ENCODE results near the gene MTURN. TPM values are rescaled to one million over a fixed set of nuclear protein-coding genes. Genes with fewer than 3 reads are reported as not detected.
"Not testable (repeated sequence)": the region's sequence is repeated elsewhere in the genome, so short reads cannot be mapped to it uniquely, and the experiment has no call there.

MTURN gene
- total and polyA plus RNA-seq, 7 experiments from 2014 or later = 2.7 to 38.7 (median 18.9) TPM

- peak overlapping the region in 1 of 9 donors; percentile 39 for H3K27ac Mint-ChIP-seq
- H3K27ac ChIP-seq (ENCODE audit: low read depth, low read length) = no peak overlapping the region
- no peak overlapping the region for H3K4me3 Mint-ChIP-seq
- H3K4me3 ChIP-seq (ENCODE audit: low read length) = no peak overlapping the region
- H3K36me3 ChIP-seq (ENCODE audit: control insufficient read depth in 2 of 3, insufficient read depth in 3 of 3, low read length in 3 of 3) = no peaks in the 10 kb centered on the region
- no peaks in the 10 kb centered on the region for H3K27me3 Mint-ChIP-seq
- ATAC-seq (peak; percentile 63), DNase-seq (no peak)
- peaks cover 0 to 22% (median 7%) of the 10 kb centered on the region in 11 donors for H3K9me3 Mint-ChIP-seq
- ChIA-PET CTCF (no interaction called here), POLR2A (no interaction called here)
- H3K27me3 ChIP-seq (ENCODE audit: control insufficient read depth in 2 of 2, insufficient read depth in 2 of 2, low read length in 2 of 2) = no peaks in the 10 kb centered on the region
- H3K4me1 ChIP-seq (ENCODE audit: control insufficient read depth in 2 of 2, insufficient read depth in 2 of 2, low read length in 2 of 2) = no peaks in the 10 kb centered on the region
- no peaks in the 10 kb centered on the region for H3K9me3 ChIP-seq (ENCODE audit: control insufficient read depth in 2 of 3, low read length in 3 of 3)
- peaks cover 0 to 13% (median 6%) of the 10 kb centered on the region in 5 donors for H3K36me3 Mint-ChIP-seq
- intact Hi-C loops (cut with micrococcal nuclease) = no loop called here
- no peaks in the 10 kb centered on the region for H3K4me1 Mint-ChIP-seq
These were observed 50.2 kb downstream of the MTURN start for GRCh38 chr7:30184791-30185487.

- H3K4me1 ChIP-seq (ENCODE audit: control insufficient read depth in 2 of 2, insufficient read depth in 2 of 2, low read length in 2 of 2) = no peaks in the 10 kb centered on the region
- Mint-ChIP-seq H3K27me3 (no peaks in the 10 kb centered on the region), H3K4me1 (no peaks in the 10 kb centered on the region), H3K4me3 (no peak overlapping the region), H3K27ac (no peak overlapping the region), H3K36me3 (peaks cover 0 to 13% (median 6%) of the 10 kb centered on the region in 5 donors), H3K9me3 (peaks cover 0 to 22% (median 7%) of the 10 kb centered on the region in 11 donors)
- H3K36me3 ChIP-seq (ENCODE audit: control insufficient read depth in 2 of 3, insufficient read depth in 3 of 3, low read length in 3 of 3) = no peaks in the 10 kb centered on the region
- H3K27ac ChIP-seq (ENCODE audit: low read depth, low read length) = no peak overlapping the region
- intact Hi-C loops (cut with micrococcal nuclease) = no loop called here
- ChIA-PET CTCF (no interaction called here), POLR2A (no interaction called here)
- ATAC-seq = no peak
- DNase-seq = no peak
- H3K27me3 ChIP-seq (ENCODE audit: control insufficient read depth in 2 of 2, insufficient read depth in 2 of 2, low read length in 2 of 2) = no peaks in the 10 kb centered on the region
- H3K4me3 ChIP-seq (ENCODE audit: low read length) = no peak overlapping the region
- H3K9me3 ChIP-seq (ENCODE audit: control insufficient read depth in 2 of 3, low read length in 3 of 3) = no peaks in the 10 kb centered on the region
These were observed 50.7 kb downstream of the MTURN start for GRCh38 chr7:30185496-30185895.

- Mint-ChIP-seq H3K4me3 (no peak overlapping the region), H3K36me3 (peaks cover 0 to 13% (median 6%) of the 10 kb centered on the region in 5 donors), H3K27me3 (no peaks in the 10 kb centered on the region), H3K9me3 (peaks cover 0 to 22% (median 7%) of the 10 kb centered on the region in 11 donors), H3K27ac (no peak overlapping the region), H3K4me1 (no peaks in the 10 kb centered on the region)
- intact Hi-C loops (cut with micrococcal nuclease) = no loop called here
- no peaks in the 10 kb centered on the region for H3K36me3 ChIP-seq (ENCODE audit: control insufficient read depth in 2 of 3, insufficient read depth in 3 of 3, low read length in 3 of 3)
- no peaks in the 10 kb centered on the region for H3K4me1 ChIP-seq (ENCODE audit: control insufficient read depth in 2 of 2, insufficient read depth in 2 of 2, low read length in 2 of 2)
- no peaks in the 10 kb centered on the region for H3K9me3 ChIP-seq (ENCODE audit: control insufficient read depth in 2 of 3, low read length in 3 of 3)
- H3K27me3 ChIP-seq (ENCODE audit: control insufficient read depth in 2 of 2, insufficient read depth in 2 of 2, low read length in 2 of 2) = no peaks in the 10 kb centered on the region
- DNase-seq = no peak
- no peak for ATAC-seq
- CTCF ChIA-PET = no interaction called here
- POLR2A ChIA-PET = no interaction called here
- no peak overlapping the region for H3K27ac ChIP-seq (ENCODE audit: low read depth, low read length)
- H3K4me3 ChIP-seq (ENCODE audit: low read length) = no peak overlapping the region
These were observed 51.9 kb downstream of the MTURN start for GRCh38 chr7:30186725-30187124.

GRCh38 chr7:30187513-30187912 is 52.7 kb downstream of the MTURN start:
- Mint-ChIP-seq H3K36me3 (peaks cover 0 to 13% (median 6%) of the 10 kb centered on the region in 5 donors), H3K27me3 (no peaks in the 10 kb centered on the region), H3K4me1 (no peaks in the 10 kb centered on the region), H3K4me3 (no peak overlapping the region), H3K9me3 (peaks cover 0 to 22% (median 7%) of the 10 kb centered on the region in 11 donors), H3K27ac (no peak overlapping the region)
- Histone ChIP-seq H3K36me3 (ENCODE audit: control insufficient read depth in 2 of 3, insufficient read depth in 3 of 3, low read length in 3 of 3) (no peaks in the 10 kb centered on the region), H3K27ac (ENCODE audit: low read depth, low read length) (no peak overlapping the region), H3K4me3 (ENCODE audit: low read length) (no peak overlapping the region), H3K27me3 (ENCODE audit: control insufficient read depth in 2 of 2, insufficient read depth in 2 of 2, low read length in 2 of 2) (no peaks in the 10 kb centered on the region), H3K4me1 (ENCODE audit: control insufficient read depth in 2 of 2, insufficient read depth in 2 of 2, low read length in 2 of 2) (no peaks in the 10 kb centered on the region), H3K9me3 (ENCODE audit: control insufficient read depth in 2 of 3, low read length in 3 of 3) (no peaks in the 10 kb centered on the region)
- CTCF ChIA-PET = no interaction called here
- intact Hi-C loops (cut with micrococcal nuclease) = no loop called here
- DNase-seq (no peak), ATAC-seq (no peak)
- POLR2A ChIA-PET = no interaction called here

GRCh38 chr7:30188381-30188780 is 53.6 kb downstream of the MTURN start:
- H3K36me3 ChIP-seq (ENCODE audit: control insufficient read depth in 2 of 3, insufficient read depth in 3 of 3, low read length in 3 of 3); H3K4me3 Mint-ChIP-seq; DNase-seq; H3K4me1 Mint-ChIP-seq; H3K9me3 ChIP-seq (ENCODE audit: control insufficient read depth in 2 of 3, low read length in 3 of 3); H3K27ac ChIP-seq (ENCODE audit: low read depth, low read length); H3K4me3 ChIP-seq (ENCODE audit: low read length); H3K27ac Mint-ChIP-seq; POLR2A ChIA-PET; ATAC-seq; H3K27me3 ChIP-seq (ENCODE audit: control insufficient read depth in 2 of 2, insufficient read depth in 2 of 2, low read length in 2 of 2); H3K27me3 Mint-ChIP-seq; intact Hi-C loops (cut with micrococcal nuclease); H3K4me1 ChIP-seq (ENCODE audit: control insufficient read depth in 2 of 2, insufficient read depth in 2 of 2, low read length in 2 of 2); CTCF ChIA-PET: not testable (repeated sequence)
- Mint-ChIP-seq H3K9me3 (peaks cover 0 to 22% (median 7%) of the 10 kb centered on the region in 11 donors), H3K36me3 (peaks cover 0 to 13% (median 6%) of the 10 kb centered on the region in 5 donors)

- H3K4me1 Mint-ChIP-seq = no peaks in the 10 kb centered on the region
- H3K27me3 ChIP-seq (ENCODE audit: control insufficient read depth in 2 of 2, insufficient read depth in 2 of 2, low read length in 2 of 2) = no peaks in the 10 kb centered on the region
- H3K36me3 ChIP-seq (ENCODE audit: control insufficient read depth in 2 of 3, insufficient read depth in 3 of 3, low read length in 3 of 3) = no peaks in the 10 kb centered on the region
- H3K9me3 ChIP-seq (ENCODE audit: control insufficient read depth in 2 of 3, low read length in 3 of 3) = no peaks in the 10 kb centered on the region
- ChIA-PET CTCF (no interaction called here), POLR2A (no interaction called here)
- no peak overlapping the region for H3K4me3 ChIP-seq (ENCODE audit: low read length)
- peaks cover 0 to 13% (median 6%) of the 10 kb centered on the region in 5 donors for H3K36me3 Mint-ChIP-seq
- no peak overlapping the region for H3K27ac Mint-ChIP-seq
- ATAC-seq (no peak), DNase-seq (no peak)
- H3K27ac ChIP-seq (ENCODE audit: low read depth, low read length) = no peak overlapping the region
- H3K4me3 Mint-ChIP-seq = no peak overlapping the region
- intact Hi-C loops (cut with micrococcal nuclease) = no loop called here
- peaks cover 0 to 22% (median 7%) of the 10 kb centered on the region in 11 donors for H3K9me3 Mint-ChIP-seq
- no peaks in the 10 kb centered on the region for H3K4me1 ChIP-seq (ENCODE audit: control insufficient read depth in 2 of 2, insufficient read depth in 2 of 2, low read length in 2 of 2)
- no peaks in the 10 kb centered on the region for H3K27me3 Mint-ChIP-seq
These were observed 54.0 kb downstream of the MTURN start for GRCh38 chr7:30188811-30189210.

- ChIA-PET CTCF (no interaction called here), POLR2A (no interaction called here)
- no peaks in the 10 kb centered on the region for H3K4me1 Mint-ChIP-seq
- H3K27me3 Mint-ChIP-seq = no peaks in the 10 kb centered on the region
- no peaks in the 10 kb centered on the region for H3K36me3 ChIP-seq (ENCODE audit: control insufficient read depth in 2 of 3, insufficient read depth in 3 of 3, low read length in 3 of 3)
- DNase-seq = no peak
- H3K27me3 ChIP-seq (ENCODE audit: control insufficient read depth in 2 of 2, insufficient read depth in 2 of 2, low read length in 2 of 2) = no peaks in the 10 kb centered on the region
- no peak overlapping the region for H3K27ac ChIP-seq (ENCODE audit: low read depth, low read length)
- H3K4me1 ChIP-seq (ENCODE audit: control insufficient read depth in 2 of 2, insufficient read depth in 2 of 2, low read length in 2 of 2) = no peaks in the 10 kb centered on the region
- H3K9me3 ChIP-seq (ENCODE audit: control insufficient read depth in 2 of 3, low read length in 3 of 3) = peaks cover 0 to 5% (median 3%) of the 10 kb centered on the region in 3 experiments
- H3K27ac Mint-ChIP-seq = no peak overlapping the region
- peaks cover 10 to 34% (median 17%) of the 10 kb centered on the region in 11 donors for H3K9me3 Mint-ChIP-seq
- no peak overlapping the region for H3K4me3 Mint-ChIP-seq
- intact Hi-C loops (cut with micrococcal nuclease) = no loop called here
- H3K4me3 ChIP-seq (ENCODE audit: low read length) = no peak overlapping the region
- ATAC-seq = no peak
- peaks cover 3 to 25% (median 15%) of the 10 kb centered on the region in 5 donors for H3K36me3 Mint-ChIP-seq
These were observed 57.0 kb downstream of the MTURN start for GRCh38 chr7:30191809-30192208.

Data from naive thymus-derived CD4-positive, alpha-beta T cell (primary cell).